Neural progenitor cell (in vitro differentiated cells): Measurements from ENCODE around the gene HPSE.

Experiments
- EZH2 ChIP-seq: fragments of 200-600 bp; sonication (generic); IDR thresholded peaks from 2 replicates; pipeline ENCODE4 v1.6.1; 2017; ENCODE audit warnings: antibody characterized with exemption, mild to moderate bottlenecking, moderate library complexity
- TF ChIP-seq, protein P1 (sequence below): fragments of 200-600 bp; sonication (generic); IDR thresholded peaks from 2 replicates; pipeline ENCODE4 v1.5.1; 2017; ENCODE audit warnings: antibody characterized with exemption, mild to moderate bottlenecking

GRCh38 chr4:83255584-83255983 is 79.1 kb downstream of the HPSE start:
- TF ChIP-seq, protein P1, sequence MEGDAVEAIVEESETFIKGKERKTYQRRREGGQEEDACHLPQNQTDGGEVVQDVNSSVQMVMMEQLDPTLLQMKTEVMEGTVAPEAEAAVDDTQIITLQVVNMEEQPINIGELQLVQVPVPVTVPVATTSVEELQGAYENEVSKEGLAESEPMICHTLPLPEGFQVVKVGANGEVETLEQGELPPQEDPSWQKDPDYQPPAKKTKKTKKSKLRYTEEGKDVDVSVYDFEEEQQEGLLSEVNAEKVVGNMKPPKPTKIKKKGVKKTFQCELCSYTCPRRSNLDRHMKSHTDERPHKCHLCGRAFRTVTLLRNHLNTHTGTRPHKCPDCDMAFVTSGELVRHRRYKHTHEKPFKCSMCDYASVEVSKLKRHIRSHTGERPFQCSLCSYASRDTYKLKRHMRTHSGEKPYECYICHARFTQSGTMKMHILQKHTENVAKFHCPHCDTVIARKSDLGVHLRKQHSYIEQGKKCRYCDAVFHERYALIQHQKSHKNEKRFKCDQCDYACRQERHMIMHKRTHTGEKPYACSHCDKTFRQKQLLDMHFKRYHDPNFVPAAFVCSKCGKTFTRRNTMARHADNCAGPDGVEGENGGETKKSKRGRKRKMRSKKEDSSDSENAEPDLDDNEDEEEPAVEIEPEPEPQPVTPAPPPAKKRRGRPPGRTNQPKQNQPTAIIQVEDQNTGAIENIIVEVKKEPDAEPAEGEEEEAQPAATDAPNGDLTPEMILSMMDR = no peak
- TF ChIP-seq EZH2 = no peak
